Measurements from ENCODE around the gene STAT6.

STAT6 gene

DNA sequence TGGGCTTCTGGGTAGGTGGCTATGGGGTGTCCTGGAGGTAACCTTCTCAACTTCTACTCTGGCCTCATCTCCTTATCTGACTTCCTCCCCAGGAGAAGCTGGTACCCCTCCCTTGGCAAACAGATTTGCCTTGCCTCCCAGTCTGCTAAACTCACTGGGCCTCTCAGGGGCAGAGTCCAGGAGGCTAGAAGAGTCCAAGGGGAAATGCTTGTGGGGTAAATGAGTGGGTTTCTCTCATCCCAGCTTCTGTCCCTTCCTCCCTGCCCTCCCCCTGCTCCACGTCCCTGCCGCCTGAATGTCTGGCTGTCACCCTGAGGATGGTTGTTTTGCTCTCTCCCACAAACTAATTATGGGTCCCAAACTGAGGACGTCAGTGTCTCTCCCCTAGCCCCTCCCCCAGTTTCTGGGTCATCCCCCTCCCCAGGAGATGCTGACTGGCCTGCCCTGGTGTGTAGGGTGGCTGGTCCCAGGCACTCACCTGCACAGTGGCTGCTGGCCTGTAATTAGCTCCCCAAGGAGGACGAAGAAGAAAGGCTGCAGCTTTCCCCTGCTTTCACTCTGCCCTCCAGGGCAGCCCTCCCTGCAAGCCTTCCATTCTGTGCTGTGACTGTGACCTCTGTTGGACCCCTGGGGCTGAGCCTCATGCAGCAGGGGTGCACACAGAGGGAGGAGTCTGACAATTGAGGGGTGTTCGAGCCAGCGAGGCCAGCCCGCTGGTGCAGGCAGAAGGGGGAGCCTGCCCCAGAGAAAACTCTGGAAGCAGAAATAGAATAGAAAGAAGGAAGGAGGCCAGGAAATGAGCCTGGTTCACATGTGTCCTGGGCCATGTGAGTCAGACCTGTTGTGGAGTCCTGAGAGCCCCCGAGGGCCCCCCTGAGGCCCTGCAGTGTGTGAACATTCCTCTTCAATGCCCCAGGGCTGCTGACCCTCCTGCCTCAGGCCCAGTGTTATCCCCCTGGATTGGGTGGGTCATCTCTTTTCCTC is 36.1 kb upstream of the STAT6 start, which contains the start of gene LRP1-AS:
LRP1-AS (minus strand) TSS at position 659 of the 984 bp plus-strand sequence.
- in situ Hi-C loops (cut with HindIII; ENCODE audit: low sequenced_read_pairs) = no loop called here

GRCh38 chr12:57146092-57146491 is 34.9 kb upstream of the STAT6 start:
- in situ Hi-C loops (cut with HindIII; ENCODE audit: low sequenced_read_pairs) = no loop called here

DNA sequence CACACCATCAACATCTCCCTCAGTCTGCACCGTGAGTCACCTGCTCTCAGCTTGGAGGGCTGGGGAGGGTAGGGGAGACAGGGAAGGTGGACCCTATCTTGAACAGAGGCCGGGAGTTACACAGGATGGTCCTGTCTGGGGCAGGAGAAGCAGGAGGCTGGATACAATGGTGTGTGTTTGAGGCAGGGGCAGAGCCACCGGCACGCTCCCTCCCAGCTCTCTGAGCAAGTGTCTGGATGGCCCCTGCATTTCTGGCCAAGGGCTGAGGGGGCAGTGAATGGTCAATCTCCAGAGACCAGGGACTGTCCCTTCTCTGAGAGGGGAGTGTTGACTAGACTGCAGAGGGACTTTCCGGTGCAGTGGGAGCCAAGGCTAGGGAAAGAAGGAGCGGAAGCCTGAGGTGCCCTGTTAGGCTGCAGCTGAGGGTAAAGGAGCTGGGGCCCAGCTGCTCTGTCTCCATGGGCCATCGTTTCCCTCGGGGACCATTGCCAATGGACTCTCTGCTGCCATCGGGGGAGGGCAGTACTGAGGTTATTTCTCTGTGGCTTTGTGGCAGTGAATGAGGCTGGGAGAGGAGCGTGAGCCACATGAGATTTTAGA is 34.4 kb upstream of the STAT6 start:
- in situ Hi-C loops (cut with HindIII; ENCODE audit: low sequenced_read_pairs) = no loop called here

DNA sequence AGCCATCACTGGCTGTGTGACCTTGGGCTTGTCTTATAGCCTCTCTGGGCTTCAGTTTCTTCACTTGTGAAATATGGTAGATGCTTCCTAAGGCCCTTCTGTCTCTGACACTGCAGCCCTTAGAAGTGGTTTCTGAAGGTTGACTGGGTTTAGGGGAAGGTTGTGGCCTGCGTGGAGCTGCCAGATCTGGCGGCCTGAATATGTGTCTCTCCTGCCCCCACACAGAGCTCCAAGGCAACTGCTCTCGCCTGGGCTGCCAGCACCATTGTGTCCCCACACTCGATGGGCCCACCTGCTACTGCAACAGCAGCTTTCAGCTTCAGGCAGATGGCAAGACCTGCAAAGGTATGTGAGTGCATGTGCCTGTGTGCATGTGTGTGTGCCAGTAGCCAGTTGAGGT is 32.3 kb upstream of the STAT6 start:
- in situ Hi-C loops (cut with HindIII; ENCODE audit: low sequenced_read_pairs) = no loop called here

DNA sequence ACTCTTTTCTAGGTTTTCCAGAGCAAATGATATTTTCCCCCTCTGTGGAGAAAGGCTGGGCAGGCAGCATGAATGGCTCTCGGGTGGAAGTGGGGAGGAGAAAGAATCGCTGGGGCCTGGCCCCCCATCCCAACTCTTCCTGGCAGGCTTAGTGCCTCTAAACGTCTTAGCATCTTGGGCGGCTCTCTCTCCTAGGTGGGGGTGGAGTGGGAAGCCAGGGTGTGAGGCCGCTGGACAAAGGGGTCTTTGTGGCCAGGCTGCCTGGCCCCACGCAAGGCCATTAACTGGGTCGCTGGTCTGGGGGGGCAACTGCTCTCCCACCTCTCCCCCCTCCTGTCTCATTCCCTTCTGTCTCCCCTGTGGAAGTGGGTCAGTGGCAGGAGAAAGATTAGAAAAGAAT is 31.6 kb upstream of the STAT6 start:
- in situ Hi-C loops (cut with HindIII; ENCODE audit: low sequenced_read_pairs) = no loop called here

DNA sequence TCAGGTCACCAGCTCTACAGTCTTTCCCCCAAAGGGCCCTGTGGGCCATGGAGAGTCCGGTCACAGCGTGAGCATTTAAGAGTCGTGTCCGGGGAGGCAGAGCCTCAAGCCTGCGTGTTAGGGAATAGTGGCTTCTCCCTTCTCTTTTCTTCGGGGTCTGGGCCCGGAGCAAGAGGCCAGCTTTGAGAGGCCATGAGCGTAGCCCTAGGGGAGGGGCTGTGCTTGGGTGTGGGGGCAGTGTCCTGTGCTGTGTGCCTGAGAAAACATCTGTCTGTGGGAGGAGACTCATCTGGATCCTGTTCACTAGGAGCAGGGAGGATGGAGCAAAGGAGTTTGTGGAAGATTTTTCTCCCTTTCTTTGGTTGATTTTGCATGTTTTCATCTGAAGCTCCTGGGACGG is 31.0 kb upstream of the STAT6 start:
- in situ Hi-C loops (cut with HindIII; ENCODE audit: low sequenced_read_pairs) = no loop called here

GRCh38 chr12:57141249-57141648 is 30.1 kb upstream of the STAT6 start:
- in situ Hi-C loops (cut with HindIII; ENCODE audit: low sequenced_read_pairs) = no loop called here

GRCh38 chr12:57139796-57140649 is 28.9 kb upstream of the STAT6 start:
- in situ Hi-C loops (cut with HindIII; ENCODE audit: low sequenced_read_pairs) = no loop called here

- in situ Hi-C loops (cut with HindIII; ENCODE audit: low sequenced_read_pairs) = no loop called here
Measured at GRCh38 chr12:57138526-57139272, 27.5 kb upstream of the STAT6 start.

DNA sequence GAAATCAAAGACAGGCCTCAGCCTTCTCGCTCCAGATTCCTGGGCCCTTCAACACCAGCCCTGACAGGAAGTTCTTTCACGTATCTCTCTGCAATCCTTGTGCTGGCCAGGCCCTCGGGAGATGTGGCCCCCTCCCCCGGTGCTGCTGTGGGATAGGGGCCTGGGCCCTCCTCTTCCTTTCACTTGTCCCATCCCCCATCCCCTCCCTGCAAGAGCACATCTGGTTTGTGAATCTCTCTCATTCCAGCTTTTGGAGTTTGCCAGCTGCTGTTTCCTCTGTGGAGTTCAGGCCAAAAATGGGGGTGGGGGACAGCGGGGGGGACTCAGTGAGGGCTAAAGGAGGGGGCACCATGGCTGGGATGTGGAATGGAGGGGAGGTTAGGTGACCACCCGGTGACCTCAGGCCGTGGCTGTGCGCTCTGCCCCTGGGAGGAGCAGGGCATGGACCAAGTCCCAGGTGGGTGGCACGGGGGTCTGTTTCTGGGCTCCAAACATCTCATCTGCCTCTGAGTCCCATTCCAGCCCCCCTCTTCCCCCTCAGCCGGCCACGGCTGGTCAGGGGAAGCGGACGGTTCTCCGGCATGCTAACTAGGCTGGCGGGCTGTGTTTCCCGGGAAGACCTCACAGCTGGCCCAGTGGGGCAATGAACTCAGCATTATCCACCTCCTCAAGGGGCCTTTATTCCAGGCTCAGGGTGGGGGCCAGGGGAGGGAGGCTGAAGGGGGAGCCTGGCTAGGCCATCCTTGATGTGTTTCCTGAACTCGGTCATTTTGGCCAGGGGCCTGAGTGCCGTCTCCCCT is 24.6 kb upstream of the STAT6 start:
- in situ Hi-C loops (cut with HindIII; ENCODE audit: low sequenced_read_pairs) = no loop called here

DNA sequence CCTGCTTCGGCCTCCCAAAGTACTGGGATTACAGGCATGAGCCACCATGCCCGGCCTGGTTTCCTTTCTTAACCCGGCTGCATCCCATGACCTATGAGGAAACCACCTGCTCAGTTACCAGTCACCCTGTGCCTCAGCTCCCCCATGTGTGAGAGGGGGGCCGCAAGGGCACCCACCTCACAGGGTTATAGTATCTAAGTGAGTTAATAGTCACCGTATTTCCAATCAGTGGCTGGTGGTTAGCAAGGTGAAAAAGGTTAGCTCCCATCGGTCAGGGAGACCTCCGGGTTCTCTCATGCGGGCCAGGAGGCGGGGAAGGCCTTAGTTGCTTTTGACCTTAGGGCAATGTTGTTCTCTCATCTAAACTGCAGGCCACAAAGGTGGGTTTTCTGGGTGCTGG is 23.8 kb upstream of the STAT6 start:
- in situ Hi-C loops (cut with HindIII; ENCODE audit: low sequenced_read_pairs) = no loop called here

DNA sequence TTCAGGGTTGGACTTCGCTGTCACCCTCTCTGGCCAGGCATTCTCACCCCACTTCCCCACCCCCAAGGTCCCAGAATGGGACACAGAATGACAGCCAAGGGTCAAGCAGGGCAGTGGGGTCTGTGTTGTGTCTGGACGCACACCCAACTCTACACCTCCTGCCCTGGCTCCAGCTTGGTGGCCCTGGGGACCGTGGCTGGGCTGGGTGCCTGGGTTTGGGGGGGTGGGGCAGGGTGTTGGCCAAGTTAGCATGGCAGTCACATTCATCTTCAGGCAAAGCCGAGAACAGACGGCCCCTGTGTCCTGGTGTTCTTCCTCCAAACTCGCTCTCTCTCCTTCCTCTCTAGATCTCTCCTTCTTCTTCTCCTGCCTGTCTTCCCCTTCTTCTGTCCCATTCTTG is 22.8 kb upstream of the STAT6 start:
- in situ Hi-C loops (cut with HindIII; ENCODE audit: low sequenced_read_pairs) = no loop called here

GRCh38 chr12:57133013-57133569 is 21.9 kb upstream of the STAT6 start:
- in situ Hi-C loops (cut with HindIII; ENCODE audit: low sequenced_read_pairs) = no loop called here

DNA sequence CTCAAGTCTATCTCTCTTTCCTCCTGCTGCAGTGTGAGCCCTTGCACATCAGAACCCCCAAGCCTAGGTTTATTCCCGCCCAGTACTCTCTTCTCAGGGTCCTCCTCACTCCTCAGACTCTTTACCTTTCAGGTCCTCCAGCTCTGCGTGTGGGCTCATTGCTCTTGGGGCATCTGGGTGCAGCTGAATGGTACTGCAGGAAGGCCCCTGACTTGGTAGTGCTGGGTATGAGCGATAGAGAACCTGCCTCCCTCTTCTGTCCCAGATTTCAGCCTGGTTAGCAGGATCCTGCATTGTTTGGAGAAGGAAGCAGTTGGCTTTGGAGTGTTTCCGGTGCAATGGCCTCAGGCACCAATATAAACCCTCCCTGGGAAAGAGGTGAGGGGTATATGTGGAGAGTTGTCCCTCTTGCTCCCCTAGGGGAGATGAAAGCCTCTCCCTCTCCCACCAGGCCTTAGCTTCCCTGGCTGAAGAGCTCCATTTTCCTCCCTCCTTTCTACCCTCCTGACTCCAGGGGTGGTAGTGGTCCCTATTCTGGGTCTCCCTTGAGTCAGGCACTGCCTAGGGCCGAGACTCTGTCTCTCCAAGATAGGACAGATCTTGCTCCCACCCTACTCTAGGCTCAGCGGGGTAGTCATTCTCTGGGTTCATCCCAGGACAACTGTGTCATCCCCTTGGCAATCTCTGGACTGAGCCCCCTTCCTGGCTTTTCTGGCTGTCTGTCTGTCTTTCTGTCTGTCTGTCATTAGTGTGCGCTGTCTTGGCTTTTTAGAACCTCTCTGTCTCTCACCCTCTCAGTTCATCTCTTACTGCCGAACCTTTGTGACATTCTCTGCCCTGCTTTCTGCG is 21.0 kb upstream of the STAT6 start:
- in situ Hi-C loops (cut with HindIII; ENCODE audit: low sequenced_read_pairs) = no loop called here

DNA sequence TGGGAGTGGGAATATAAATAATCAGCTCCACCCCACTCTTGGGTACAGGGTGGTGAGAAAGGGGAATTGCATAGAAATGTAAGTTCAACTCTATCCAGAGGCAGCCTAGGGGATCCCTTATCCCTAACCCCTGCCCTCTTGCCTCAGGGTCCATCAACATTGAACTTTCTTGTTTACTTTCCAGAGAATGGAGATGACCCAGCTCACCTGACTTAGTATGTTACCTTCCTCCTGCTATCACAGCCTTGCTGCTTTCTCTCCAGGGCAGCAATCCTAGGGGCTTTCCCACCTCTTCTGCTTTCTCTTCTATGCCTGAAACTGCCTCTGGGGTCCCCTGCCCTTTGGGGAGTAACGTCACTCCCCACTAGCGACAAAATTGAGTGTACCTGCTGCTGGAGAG is 19.8 kb upstream of the STAT6 start:
- in situ Hi-C loops (cut with HindIII; ENCODE audit: low sequenced_read_pairs) = no loop called here

- in situ Hi-C loops (cut with HindIII; ENCODE audit: low sequenced_read_pairs) = loop anchor here (10.0 kb wide), 1 partner anchor 65 kb away; no protein-coding TSS in a partner anchor
Measured at GRCh38 chr12:57129889-57130288, 18.7 kb upstream of the STAT6 start.

DNA sequence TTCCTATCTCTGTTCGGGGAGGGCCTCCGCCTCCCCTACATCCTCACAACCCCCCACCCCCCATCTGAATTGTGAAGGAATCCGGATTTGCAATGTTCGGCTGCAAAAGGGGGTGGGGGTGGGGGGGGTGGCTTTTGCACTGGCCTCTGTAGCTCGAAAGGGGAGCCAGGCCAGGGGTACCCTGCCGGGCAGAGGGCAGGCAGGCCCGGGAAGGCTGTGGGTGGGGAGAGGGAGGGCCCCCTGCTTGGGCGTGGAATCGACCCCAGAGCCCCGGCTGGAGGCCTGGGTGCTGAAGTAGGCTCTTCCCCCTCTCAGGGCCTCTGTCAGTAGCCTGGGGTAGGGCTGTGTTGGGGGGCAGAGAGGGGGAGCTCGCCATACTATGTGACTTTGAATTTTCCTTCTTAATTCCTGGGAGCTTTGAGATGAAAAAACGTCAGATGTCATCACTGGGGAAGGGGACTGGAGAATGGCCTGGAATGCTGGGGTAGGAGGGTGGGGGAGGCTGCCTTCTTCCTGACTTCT is 18.2 kb upstream of the STAT6 start:
- in situ Hi-C loops (cut with HindIII; ENCODE audit: low sequenced_read_pairs) = loop anchor here (10.0 kb wide), 1 partner anchor 65 kb away; no protein-coding TSS in a partner anchor
